HG02678 (cell line): ENCODE measurements around the gene GSTO2.

ENCODE experiments used
- ATAC-seq: cut with Tn5 transposase; IDR thresholded peaks from one replicate; pipeline ENCODE4 v1.9.1; 2021; ENCODE audit warnings: mild to moderate bottlenecking, moderate library complexity; ENCODE audit not compliant: unreplicated experiment

GSTO2 gene

GRCh38 chr10:104279550-104280259, 10.7 kb downstream of the GSTO2 start:
- no peak for ATAC-seq

- no peak for ATAC-seq
Measured at GRCh38 chr10:104281694-104282093, 12.7 kb downstream of the GSTO2 start.

- ATAC-seq, result no peak
Measured at GRCh38 chr10:104284846-104285245, 15.9 kb downstream of the GSTO2 start.

- ATAC-seq, result no peak
Measured at GRCh38 chr10:104286939-104287338, 18.0 kb downstream of the GSTO2 start.

- ATAC-seq, result no peak
Measured at GRCh38 chr10:104288355-104288754, 19.4 kb downstream of the GSTO2 start.

- peak; percentile 98 for ATAC-seq
Measured at GRCh38 chr10:104291439-104291951, 22.5 kb downstream of the GSTO2 start.

- ATAC-seq, result no peak
Measured at GRCh38 chr10:104293011-104293410, 24.0 kb downstream of the GSTO2 start.

- no peak for ATAC-seq
Measured at GRCh38 chr10:104293781-104294321, 24.9 kb downstream of the GSTO2 start.

- ATAC-seq, result no peak
Measured at GRCh38 chr10:104296687-104297436, 27.9 kb downstream of the GSTO2 start.

- ATAC-seq, result no peak
Measured at GRCh38 chr10:104297697-104298660, 29.0 kb downstream of the GSTO2 start.

GRCh38 chr10:104299031-104299904, 30.3 kb downstream of the GSTO2 start:
- ATAC-seq, result no peak

- peak; percentile 2 for ATAC-seq
Measured at GRCh38 chr10:104300002-104300735, 31.2 kb downstream of the GSTO2 start.

- ATAC-seq, result peak; percentile 68
Measured at GRCh38 chr10:104300736-104301292, 31.8 kb downstream of the GSTO2 start.

GRCh38 chr10:104301907-104302690, 33.1 kb downstream of the GSTO2 start:
- no peak for ATAC-seq

- no peak for ATAC-seq
Measured at GRCh38 chr10:104303594-104304355, 34.8 kb downstream of the GSTO2 start.

GRCh38 chr10:104304356-104304745, 35.4 kb downstream of the GSTO2 start:
- ATAC-seq, result no peak

GRCh38 chr10:104304927-104305326, 35.9 kb downstream of the GSTO2 start:
- ATAC-seq, result no peak
